Tibial artery (tissue), 4 donors: Measurements from ENCODE around the gene ANKRD33B.

ENCODE experiments used
- DNase-seq, 2 donors: peaks; one replicate each; pipeline ENCODE4 v3.0.0-alpha.2; 2019
- H3K27ac ChIP-seq, 2 donors: fragments of 200-600 bp; sonication (generic) in 1 of 2; 1 replicate in 1 of 2; 2 replicates in 1 of 2; pipeline ENCODE4 v1.5.1; 2018 to 2019; ENCODE audit warnings: mild to moderate bottlenecking in 1 of 2
- H3K27me3 ChIP-seq, 2 donors: fragments of 200-600 bp; sonication (generic) in 1 of 2; one replicate each; pipeline versions ENCODE4 v1.5.1 to v1.6.0; 2016 to 2019
- H3K36me3 ChIP-seq, 3 donors: fragments of 200-600 bp; sonication (generic) in 2 of 3; one replicate each; pipeline ENCODE4 v1.5.1; 2016 to 2019; ENCODE audit warnings: mild to moderate bottlenecking in 2 of 3
- H3K4me1 ChIP-seq, 4 donors: fragments of 200-600 bp; sonication (generic) in 2 of 4; 1 replicate in 3 of 4; 2 replicates in 1 of 4; pipeline ENCODE4 v1.5.1; 2016 to 2019
- H3K4me3 ChIP-seq, 2 donors: fragments of 200-600 bp; sonication (generic) in 1 of 2; 1 replicate in 1 of 2; 2 replicates in 1 of 2; pipeline ENCODE4 v1.5.1; 2018 to 2019; ENCODE audit warnings: mild to moderate bottlenecking in 2 of 2
- H3K9me3 ChIP-seq, 3 donors: fragments of 200-600 bp; sonication (generic) in 1 of 3; one replicate each; pipeline ENCODE4 v1.5.1; 2016 to 2019
- CTCF ChIP-seq, 2 experiments: fragments of 200-600 bp in 1 of 2; fragments of 450-650 bp in 1 of 2; IDR thresholded peaks; one replicate each; pipeline ENCODE4 v1.5.1; 2017 to 2019; ENCODE audit warnings: antibody characterized with exemption in 2 of 2, mild to moderate bottlenecking in 1 of 2, moderate library complexity in 1 of 2
- intact Hi-C: fragments of 100-400 bp; cut with DNase I; formaldehyde crosslinking; loops from one replicate; pipeline ENCODE4 v1.15.0; 2023; ENCODE audit warnings: low total_unique reads

The ANKRD33B gene

DNA sequence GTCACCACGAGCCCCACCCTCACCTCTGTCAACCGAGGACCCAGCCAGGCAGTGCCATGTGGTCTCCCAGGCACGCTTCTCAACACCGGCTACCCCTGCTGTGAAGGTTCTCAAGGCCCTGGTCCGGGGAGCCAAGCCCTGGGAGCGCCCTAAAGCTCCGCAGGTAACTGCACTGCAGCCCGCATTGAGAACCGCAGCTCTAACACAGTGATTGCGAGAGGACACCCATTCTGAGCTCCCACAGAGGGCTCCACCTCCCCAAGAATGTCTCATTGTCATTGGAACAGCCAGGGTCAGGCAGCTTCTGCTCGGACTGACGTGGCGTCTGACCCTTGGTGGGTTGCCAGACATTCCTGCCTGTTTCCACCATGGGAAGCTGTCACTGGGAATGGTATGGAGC, 88.3 kb downstream of the ANKRD33B start:
- Histone ChIP-seq H3K27me3 (peaks cover 0 to 7% of the 10 kb centered on the region in 2 donors), H3K4me3 (no peak overlapping the region), H3K27ac (no peak overlapping the region), H3K4me1 (no peaks in the 10 kb centered on the region), H3K36me3 (peaks cover 0 to 7% (median 0%) of the 10 kb centered on the region in 3 donors), H3K9me3 (no peaks in the 10 kb centered on the region)
- intact Hi-C loops: no loop called here
- DNase-seq: no peak
- no peak for TF ChIP-seq CTCF (IDR thresholded peaks at IDR 0.05)

DNA sequence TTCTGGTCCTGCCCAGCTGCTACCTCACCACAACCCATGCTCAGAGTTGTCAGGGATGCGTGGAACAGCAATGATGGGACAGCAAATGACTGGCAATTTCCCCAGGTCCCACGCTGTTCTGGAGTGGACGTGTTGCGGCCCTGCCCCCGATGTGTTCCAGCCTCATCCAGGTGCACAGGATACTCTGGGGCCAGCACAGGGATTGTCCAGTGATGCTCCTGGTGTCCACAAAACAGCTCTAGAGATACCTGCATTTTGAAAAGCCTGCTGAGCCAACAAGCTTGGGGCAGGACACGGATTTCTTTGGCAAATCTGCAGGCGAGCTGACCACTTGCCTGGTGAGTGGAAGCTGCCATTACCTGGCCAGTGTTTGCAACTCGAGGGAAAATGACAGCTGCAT, 88.7 kb downstream of the ANKRD33B start:
- peaks cover 0 to 7% (median 0%) of the 10 kb centered on the region in 3 donors for H3K36me3 ChIP-seq
- H3K9me3 ChIP-seq: no peaks in the 10 kb centered on the region
- DNase-seq: no peak
- no peak for TF ChIP-seq CTCF (IDR thresholded peaks at IDR 0.05)
- H3K27ac ChIP-seq: no peak overlapping the region
- H3K4me3 ChIP-seq: no peak overlapping the region
- peaks cover 0 to 7% of the 10 kb centered on the region in 2 donors for H3K27me3 ChIP-seq
- H3K4me1 ChIP-seq: no peaks in the 10 kb centered on the region
- intact Hi-C loops: no loop called here

DNA sequence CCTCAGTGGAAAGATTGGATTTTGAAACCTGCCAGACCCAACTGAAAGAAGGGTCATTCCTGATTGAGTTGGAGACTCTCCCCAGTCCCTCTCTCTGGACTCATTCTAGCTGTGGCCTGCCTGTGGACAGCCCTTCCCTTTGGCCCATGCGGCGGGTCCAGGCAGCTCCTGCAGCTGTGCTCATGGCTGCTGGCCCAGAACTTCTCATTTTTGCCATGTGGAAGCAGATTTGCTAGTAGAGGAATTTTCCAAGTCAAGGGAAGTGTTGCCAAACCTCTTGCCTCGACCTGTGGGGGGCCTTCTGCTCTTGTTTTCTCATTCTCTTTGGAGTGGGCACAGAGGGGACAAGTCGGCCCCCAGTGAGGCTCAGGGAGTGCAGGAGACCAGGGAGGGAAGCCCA, 89.2 kb downstream of the ANKRD33B start:
- Histone ChIP-seq H3K27me3 (peaks cover 0 to 7% of the 10 kb centered on the region in 2 donors), H3K4me3 (no peak overlapping the region), H3K4me1 (no peaks in the 10 kb centered on the region), H3K27ac (no peak overlapping the region), H3K36me3 (peaks cover 0 to 7% (median 0%) of the 10 kb centered on the region in 3 donors), H3K9me3 (no peaks in the 10 kb centered on the region)
- no peak for TF ChIP-seq CTCF (IDR thresholded peaks at IDR 0.05)
- DNase-seq: no peak
- intact Hi-C loops: no loop called here

DNA sequence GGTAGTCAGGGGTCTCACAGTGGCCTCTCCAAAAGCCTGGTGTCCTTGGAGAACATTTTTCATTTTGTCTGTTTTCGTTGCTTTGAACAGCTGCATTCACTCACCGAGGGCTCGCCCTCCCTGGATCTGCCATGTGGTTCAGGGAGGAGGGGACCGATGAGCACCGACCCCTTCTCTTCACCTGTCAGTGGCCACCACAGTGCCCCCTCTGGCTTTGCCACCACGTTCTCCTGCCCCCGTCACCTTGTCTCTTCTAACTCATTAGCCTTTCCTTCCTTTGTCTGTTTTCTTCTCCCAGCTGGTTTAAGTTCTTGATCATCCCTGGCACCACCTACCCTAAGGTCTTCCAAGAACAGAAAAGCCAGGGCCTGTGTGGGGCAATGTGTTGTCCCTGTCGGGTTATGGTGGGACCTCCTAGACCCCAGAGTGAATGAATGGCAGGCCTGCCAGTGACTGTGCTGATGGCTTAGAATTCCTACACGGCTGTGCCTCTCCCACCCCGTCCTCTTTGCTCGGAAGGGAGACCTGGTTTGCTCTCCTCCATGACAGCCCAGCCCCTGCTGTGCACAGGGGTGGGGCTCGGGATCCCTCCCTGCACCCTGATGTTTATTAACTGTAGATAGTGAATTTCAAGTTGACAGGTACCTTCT, 90.0 kb downstream of the ANKRD33B start:
- Histone ChIP-seq H3K4me1 (no peaks in the 10 kb centered on the region), H3K27ac (no peak overlapping the region), H3K4me3 (no peak overlapping the region), H3K9me3 (no peaks in the 10 kb centered on the region), H3K36me3 (peaks cover 0 to 7% (median 0%) of the 10 kb centered on the region in 3 donors), H3K27me3 (peaks cover 0 to 7% of the 10 kb centered on the region in 2 donors)
- intact Hi-C loops: no loop called here
- TF ChIP-seq CTCF (IDR thresholded peaks at IDR 0.05): no peak
- DNase-seq: no peak

DNA sequence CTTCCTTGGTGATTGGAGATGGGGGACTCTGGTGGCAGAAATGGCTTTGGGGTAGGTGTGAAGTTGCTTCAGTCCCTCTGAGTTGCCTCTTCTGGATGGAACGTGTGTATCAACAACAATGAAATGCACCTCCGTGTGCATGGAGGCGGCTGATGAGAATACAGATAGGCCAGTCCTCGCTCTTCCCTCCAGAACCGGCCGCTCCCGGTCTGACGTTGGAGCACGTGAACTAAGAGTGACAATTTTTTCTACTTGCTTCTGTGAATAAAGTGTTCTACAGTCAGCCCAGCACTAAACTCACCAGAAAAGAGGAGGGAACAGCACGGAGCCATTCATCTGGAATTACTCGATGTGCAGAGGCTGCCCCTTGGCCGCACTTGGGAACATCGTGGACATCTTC, 90.7 kb downstream of the ANKRD33B start:
- Histone ChIP-seq H3K27me3 (peaks cover 0 to 2% of the 10 kb centered on the region in 2 donors), H3K27ac (no peak overlapping the region), H3K36me3 (peaks cover 0 to 3% (median 0%) of the 10 kb centered on the region in 3 donors), H3K4me1 (no peaks in the 10 kb centered on the region), H3K4me3 (no peak overlapping the region), H3K9me3 (no peaks in the 10 kb centered on the region)
- no peak for DNase-seq
- intact Hi-C loops: no loop called here
- TF ChIP-seq CTCF (IDR thresholded peaks at IDR 0.05): no peak
